Body of pancreas (tissue), 4 donors: ENCODE results near the gene THSD4.

Experiments
- POLR2A ChIP-seq, 3 donors: fragments of 450-650 bp; IDR thresholded peaks; one replicate each; pipeline ENCODE4 v1.6.1; 2016; ENCODE audit warnings: antibody characterized with exemption in 3 of 3, mild to moderate bottlenecking in 2 of 3
- TF ChIP-seq, protein P1 (sequence below), 7 experiments: fragments of 450-650 bp in 4 of 7; fragments of 200-600 bp in 3 of 7; sonication (generic) in 3 of 7; IDR thresholded peaks; one replicate each; pipeline ENCODE4 v1.5.1; 2016 to 2019; ENCODE audit warnings: antibody characterized with exemption in 7 of 7

DNA sequence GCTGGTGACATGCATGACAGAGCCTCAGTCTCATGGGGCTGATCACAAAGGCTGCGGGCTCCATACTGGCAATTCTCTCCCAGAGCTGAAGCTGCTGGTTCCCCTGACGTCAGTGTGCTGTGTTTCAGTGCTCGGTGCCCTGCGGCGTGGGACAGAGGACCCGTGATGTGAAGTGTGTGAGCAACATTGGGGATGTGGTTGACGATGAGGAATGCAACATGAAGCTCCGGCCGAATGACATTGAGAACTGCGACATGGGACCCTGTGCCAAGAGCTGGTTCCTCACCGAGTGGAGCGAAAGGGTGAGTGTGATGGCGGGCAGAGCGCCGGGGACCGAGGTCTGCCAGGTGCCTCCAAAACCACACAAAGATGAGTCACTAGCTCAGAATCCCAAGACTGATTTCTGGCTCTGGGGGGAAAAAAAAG lies 633.0 kb downstream of the THSD4 start:
- TF ChIP-seq, protein P1, sequence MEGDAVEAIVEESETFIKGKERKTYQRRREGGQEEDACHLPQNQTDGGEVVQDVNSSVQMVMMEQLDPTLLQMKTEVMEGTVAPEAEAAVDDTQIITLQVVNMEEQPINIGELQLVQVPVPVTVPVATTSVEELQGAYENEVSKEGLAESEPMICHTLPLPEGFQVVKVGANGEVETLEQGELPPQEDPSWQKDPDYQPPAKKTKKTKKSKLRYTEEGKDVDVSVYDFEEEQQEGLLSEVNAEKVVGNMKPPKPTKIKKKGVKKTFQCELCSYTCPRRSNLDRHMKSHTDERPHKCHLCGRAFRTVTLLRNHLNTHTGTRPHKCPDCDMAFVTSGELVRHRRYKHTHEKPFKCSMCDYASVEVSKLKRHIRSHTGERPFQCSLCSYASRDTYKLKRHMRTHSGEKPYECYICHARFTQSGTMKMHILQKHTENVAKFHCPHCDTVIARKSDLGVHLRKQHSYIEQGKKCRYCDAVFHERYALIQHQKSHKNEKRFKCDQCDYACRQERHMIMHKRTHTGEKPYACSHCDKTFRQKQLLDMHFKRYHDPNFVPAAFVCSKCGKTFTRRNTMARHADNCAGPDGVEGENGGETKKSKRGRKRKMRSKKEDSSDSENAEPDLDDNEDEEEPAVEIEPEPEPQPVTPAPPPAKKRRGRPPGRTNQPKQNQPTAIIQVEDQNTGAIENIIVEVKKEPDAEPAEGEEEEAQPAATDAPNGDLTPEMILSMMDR (IDR thresholded peaks at IDR 0.05), result no peak
- TF ChIP-seq POLR2A (IDR thresholded peaks at IDR 0.05), result no peak
